Subcutaneous adipose tissue (tissue), 4 donors: ENCODE data around the gene GID4. TPM values are rescaled to one million over a fixed set of nuclear protein-coding genes. Genes with fewer than 3 reads are reported as not detected.

Experiments used
- CTCF ChIP-seq: fragments of 450-650 bp; IDR thresholded peaks from one replicate; pipeline ENCODE4 v1.5.1; 2016; ENCODE audit warnings: low read depth, mild to moderate bottlenecking, control low read depth, antibody characterized with exemption, moderate library complexity
- total RNA-seq, 4 donors: library from RNA; depleted of rRNA; stranded (reverse); fragments of >200 nt; gene quantifications; one replicate each; pipeline ENCODE4 v1.1.0, GENCODE V29; 2016

Gene GID4
- total RNA-seq, 4 donors from 2014 or later, result 17.0 to 29.8 (median 19.2) TPM

DNA sequence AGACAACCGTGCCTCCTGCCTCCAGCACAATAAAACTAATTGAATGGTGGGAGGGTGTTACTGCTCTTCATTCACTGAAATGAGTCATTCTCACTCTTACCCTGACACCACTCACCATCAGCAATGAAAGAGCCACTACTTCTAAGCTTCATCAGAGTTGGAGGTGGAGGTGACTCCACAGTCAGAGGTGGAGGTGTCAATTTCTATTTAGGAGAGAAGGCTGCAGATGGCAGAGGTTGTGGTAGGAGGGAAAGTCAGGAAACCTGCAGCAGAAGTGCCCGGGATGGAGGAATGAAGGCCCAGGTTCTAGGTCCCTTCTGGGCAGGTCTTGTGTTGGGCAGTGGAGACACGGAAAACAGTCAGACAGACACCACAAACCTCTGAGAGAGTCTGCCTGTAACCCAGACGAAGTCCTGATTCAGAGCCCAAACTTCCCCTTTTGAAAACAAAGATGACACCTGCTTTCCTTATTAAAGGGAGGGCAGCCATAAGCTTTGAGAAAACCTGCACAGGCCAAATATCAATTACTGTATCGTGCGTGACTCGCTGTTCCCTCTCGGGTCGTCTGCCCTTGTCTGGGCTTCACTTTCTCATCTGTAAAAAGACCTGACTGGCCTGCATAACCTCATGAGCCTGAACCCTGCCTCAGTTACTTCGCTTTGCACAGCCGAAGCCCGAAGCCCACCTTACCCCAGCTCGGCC is 908 bp upstream of the GID4 start:
- TF ChIP-seq CTCF, result no peak

DNA sequence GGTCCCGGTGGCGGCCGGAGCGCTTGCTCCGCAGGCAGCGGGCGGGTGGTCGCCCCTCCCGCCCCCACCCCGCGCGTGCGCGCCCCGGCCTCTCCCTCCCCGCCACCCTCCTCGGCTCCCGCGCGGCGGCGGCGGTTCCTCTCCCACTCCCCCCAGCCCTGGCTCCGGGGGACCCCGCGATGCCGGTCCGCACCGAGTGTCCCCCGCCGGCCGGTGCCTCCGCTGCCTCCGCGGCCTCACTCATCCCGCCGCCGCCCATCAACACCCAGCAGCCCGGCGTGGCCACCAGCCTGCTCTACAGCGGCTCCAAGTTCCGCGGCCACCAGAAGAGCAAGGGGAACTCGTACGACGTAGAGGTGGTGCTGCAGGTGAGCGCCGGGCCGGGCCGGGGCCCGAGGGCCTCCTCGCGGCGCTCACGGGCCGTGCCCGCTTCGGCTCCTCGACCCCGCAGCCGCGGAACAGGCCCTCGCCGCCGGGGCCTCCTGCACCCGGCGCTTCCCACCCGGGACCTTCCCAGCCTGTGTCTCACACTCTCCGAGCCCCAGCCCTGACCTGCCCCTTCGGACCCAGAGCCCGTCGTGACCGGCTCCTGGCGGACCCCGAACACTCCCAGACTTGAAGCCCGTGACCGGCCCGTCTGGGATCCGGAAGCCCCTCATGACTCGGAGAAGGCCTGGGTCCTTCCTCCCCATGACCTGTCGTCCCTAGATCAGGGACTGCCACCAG is 490 bp downstream of the GID4 start:
- no peak for TF ChIP-seq CTCF

DNA sequence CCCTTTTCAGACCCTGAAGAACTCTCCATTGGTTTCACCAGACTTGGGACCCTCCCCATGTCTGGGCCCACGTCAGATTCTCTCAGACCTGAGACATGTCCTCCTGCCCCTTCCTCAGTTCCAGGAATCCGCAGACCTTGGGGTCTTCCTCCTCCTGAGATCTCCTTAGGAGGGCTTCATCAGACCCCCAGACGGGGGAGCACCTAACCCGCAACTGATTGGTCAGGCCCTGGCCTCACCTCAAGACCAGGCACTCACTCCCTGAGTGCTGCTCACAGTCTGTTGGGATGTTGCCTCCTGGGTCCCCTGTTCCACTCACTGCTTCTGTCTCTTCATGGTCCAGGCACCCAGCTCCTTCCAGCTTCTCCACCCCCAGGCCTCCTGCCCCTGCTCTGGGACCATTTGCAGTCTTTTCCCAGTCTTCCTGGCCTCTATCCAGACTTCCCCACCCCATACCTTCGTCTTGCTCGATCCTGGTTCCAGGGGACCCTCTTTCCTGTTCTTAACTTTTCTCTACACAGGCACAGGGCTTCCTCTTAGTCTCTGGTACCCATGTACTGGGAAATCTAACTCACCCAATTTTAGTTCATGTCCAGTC is 1.2 kb downstream of the GID4 start:
- TF ChIP-seq CTCF, result no peak

GRCh38 chr17:18041776-18042175 is 2.6 kb downstream of the GID4 start:
- TF ChIP-seq CTCF, result no peak

DNA sequence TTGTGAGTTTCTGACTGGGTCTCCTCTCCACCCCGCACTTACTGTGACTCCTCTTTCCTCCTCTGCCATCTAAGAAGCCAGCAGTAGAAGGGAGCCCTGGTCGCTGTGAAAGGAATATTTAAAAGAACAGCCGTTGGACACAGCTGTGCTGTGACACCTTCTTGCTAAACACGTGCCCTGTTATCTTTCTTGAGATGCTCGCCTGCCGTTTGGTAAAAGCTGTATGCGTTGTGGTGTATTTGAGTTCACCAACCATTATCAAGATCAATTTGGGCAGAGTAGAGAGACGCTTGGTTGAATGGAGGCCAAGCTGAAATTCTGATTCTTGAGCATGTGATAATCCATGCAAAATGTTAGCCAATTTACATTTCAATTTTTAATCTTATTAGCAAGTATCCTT is 3.8 kb downstream of the GID4 start:
- no peak for TF ChIP-seq CTCF

DNA sequence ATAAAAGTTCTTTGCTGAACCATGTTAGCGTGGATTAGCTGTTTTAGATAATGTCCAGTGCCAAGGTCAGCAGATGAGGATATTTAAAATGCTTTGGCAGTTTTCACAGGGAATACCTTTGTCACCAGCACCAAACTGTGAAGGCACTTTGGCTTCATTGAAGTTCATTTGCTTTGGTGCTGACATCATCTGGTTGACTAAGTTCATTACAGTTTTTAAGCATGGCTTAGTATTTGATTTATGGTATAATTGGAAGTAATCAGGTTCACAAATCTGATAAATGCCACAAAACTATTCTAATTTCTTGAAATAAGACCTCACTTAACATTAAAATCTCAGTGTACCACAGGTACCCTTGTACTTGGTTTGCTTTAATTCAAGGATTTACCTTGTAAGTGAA is 4.3 kb downstream of the GID4 start:
- no peak for TF ChIP-seq CTCF

DNA sequence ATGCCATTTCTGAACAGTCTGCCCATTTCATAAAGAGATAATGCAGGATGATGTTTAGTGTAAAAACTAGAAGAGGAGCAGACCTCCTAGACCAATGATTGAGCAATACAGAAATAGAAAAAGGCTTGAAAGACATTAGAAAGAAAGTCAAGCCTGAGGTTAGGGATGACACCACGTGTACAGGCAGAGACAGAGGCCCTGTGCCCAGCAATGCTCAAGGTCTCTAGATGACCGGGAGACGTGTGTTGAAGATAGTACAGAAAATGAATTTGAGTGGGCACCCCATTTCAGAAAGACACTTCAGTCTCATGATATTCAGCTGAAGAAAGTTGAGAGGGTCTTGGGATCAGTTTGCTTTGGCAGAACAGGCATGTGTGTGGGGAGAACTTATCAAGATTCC is 5.4 kb downstream of the GID4 start:
- TF ChIP-seq CTCF, result no peak
